PC-9 (cell line): ENCODE data around the gene PCNT. TPM values are rescaled to one million over a fixed set of nuclear protein-coding genes. Genes with fewer than 3 reads are reported as not detected.

ENCODE experiments used
- BruUV-seq: library from RNA; stranded (reverse); fragments of 400-500 nt; replicated peaks from 2 replicates; lab custom pipeline; 2021; lab: Mats Ljungman, UMichigan
- CTCF ChIA-PET: fragments of 300-600 bp; sonication (Branson Sonifier 250); formaldehyde crosslinking; loops from one replicate; lab custom pipeline; 2022; ENCODE audit warnings: antibody characterized with exemption; lab: Charles Lee
- POLR2A ChIA-PET: fragments of 300-600 bp; sonication (Branson Sonifier 250); formaldehyde crosslinking; loops from one replicate; lab custom pipeline; 2022; ENCODE audit warnings: antibody characterized with exemption; ENCODE audit not compliant: unreplicated experiment; lab: Charles Lee
- DNase-seq, 2 experiments: peaks; one replicate each; pipeline versions ENCODE4 v3.0.0 to v3.0.0-alpha.2; 2015 to 2022; ENCODE audit warnings: mixed read lengths in 1 of 2
- H2AFZ ChIP-seq: fragments of 200-600 bp; sonication (generic); 2 replicates; pipeline ENCODE4 v1.8.1; 2017; ENCODE audit warnings: antibody characterized with exemption
- H3F3A ChIP-seq: fragments of 200-600 bp; sonication (generic); 2 replicates; pipeline ENCODE4 v1.8.1; 2017; ENCODE audit warnings: antibody characterized with exemption, mild to moderate bottlenecking, low read depth; ENCODE audit not compliant: insufficient read depth
- H3K27ac ChIP-seq: fragments of 200-600 bp; sonication (generic); 2 replicates; pipeline ENCODE4 v1.6.1; 2016; ENCODE audit warnings: mixed run types
- H3K27me3 ChIP-seq: fragments of 200-600 bp; sonication (generic); 2 replicates; pipeline ENCODE4 v1.6.1; 2016; ENCODE audit warnings: low read depth, mixed run types; ENCODE audit not compliant: insufficient read depth
- H3K36me3 ChIP-seq: fragments of 200-600 bp; sonication (generic); 2 replicates; pipeline ENCODE4 v1.6.1; 2016; ENCODE audit warnings: low read depth, mixed run types
- H3K4me1 ChIP-seq: fragments of 200-600 bp; sonication (generic); replicated peaks from 2 replicates; pipeline ENCODE4 v1.6.1; 2016; ENCODE audit warnings: mixed run types; ENCODE audit not compliant: insufficient read depth
- H3K4me2 ChIP-seq: fragments of 200-600 bp; sonication (generic); 2 replicates; pipeline ENCODE4 v1.6.1; 2017; ENCODE audit warnings: mixed run types
- H3K4me3 ChIP-seq: fragments of 200-600 bp; sonication (generic); 2 replicates; pipeline ENCODE4 v1.6.1; 2016; ENCODE audit warnings: mixed run types
- H3K79me2 ChIP-seq: fragments of 200-600 bp; sonication (generic); 2 replicates; pipeline ENCODE4 v1.6.1; 2017; ENCODE audit warnings: low read depth, mixed run types
- H3K9me2 ChIP-seq: fragments of 200-600 bp; sonication (generic); 2 replicates; pipeline ENCODE4 v1.8.1; 2017; ENCODE audit warnings: mild to moderate bottlenecking; ENCODE audit not compliant: insufficient read depth
- H3K9me3 ChIP-seq: fragments of 200-600 bp; sonication (generic); 2 replicates; pipeline ENCODE4 v1.8.1; 2016; ENCODE audit warnings: low read depth; ENCODE audit not compliant: insufficient read depth
- H4K20me1 ChIP-seq: fragments of 200-600 bp; sonication (generic); 2 replicates; pipeline ENCODE4 v1.8.1; 2017; ENCODE audit not compliant: insufficient read depth
- EZH2 ChIP-seq: fragments of 200-600 bp; sonication (generic); IDR thresholded peaks from 2 replicates; pipeline ENCODE4 v1.8.0; 2017; ENCODE audit warnings: antibody characterized with exemption, low read depth
- intact Hi-C: fragments of 100-400 bp; cut with micrococcal nuclease; formaldehyde crosslinking; loops from one replicate; pipeline ENCODE4 v1.10.0; 2022; ENCODE audit not compliant: unreplicated experiment
- total RNA-seq: library from RNA; stranded (reverse); gene quantifications from 2 replicates; pipeline ENCODE4 v1.2.3, GENCODE V29; 2021
- TF ChIP-seq, protein P1 (sequence below): fragments of 200-600 bp; sonication (generic); conservative IDR thresholded peaks from 2 replicates; pipeline ENCODE4 v1.6.1; 2017; ENCODE audit warnings: mixed run types, antibody characterized with exemption, mild to moderate bottlenecking, moderate library complexity

PCNT gene
- total RNA-seq, 1 experiment from 2014 or later = 33.4 TPM

DNA sequence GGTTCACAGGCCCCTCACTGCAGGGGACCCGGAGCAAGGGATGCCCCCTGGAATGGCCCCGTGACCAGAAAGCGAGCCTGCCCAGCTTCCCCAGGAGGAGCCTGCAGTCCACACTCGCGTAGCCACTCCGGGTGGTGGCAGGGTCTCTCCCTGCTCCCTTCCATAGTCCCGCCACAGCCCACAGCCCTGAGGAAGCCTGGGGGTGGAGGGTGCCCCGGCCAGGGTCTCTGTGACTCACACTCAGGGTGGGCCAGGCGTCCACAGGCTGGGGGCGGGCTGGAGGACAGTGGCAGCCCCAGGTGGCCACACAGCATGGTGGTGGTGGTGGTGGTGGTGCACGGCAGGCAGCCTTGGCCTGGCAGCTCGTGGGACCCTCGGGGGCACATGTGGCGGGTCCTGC, 22.2 kb upstream of the PCNT start:
- Histone ChIP-seq H3K36me3 (no peaks in the 10 kb centered on the region), H3K9me2 (no peaks in the 10 kb centered on the region), H3F3A (no peaks in the 10 kb centered on the region), H4K20me1 (no peaks in the 10 kb centered on the region), H3K4me1 (no peaks in the 10 kb centered on the region), H3K4me3 (no peak overlapping the region), H2AFZ (no peak overlapping the region), H3K27me3 (no peaks in the 10 kb centered on the region), H3K79me2 (no peaks in the 10 kb centered on the region), H3K4me2 (no peak overlapping the region), H3K27ac (no peak overlapping the region), H3K9me3 (no peaks in the 10 kb centered on the region)
- ChIA-PET POLR2A (no interaction called here), CTCF (no interaction called here)
- intact Hi-C loops = no loop called here
- no peak for DNase-seq
- no peak for TF ChIP-seq EZH2
- TF ChIP-seq, protein P1, sequence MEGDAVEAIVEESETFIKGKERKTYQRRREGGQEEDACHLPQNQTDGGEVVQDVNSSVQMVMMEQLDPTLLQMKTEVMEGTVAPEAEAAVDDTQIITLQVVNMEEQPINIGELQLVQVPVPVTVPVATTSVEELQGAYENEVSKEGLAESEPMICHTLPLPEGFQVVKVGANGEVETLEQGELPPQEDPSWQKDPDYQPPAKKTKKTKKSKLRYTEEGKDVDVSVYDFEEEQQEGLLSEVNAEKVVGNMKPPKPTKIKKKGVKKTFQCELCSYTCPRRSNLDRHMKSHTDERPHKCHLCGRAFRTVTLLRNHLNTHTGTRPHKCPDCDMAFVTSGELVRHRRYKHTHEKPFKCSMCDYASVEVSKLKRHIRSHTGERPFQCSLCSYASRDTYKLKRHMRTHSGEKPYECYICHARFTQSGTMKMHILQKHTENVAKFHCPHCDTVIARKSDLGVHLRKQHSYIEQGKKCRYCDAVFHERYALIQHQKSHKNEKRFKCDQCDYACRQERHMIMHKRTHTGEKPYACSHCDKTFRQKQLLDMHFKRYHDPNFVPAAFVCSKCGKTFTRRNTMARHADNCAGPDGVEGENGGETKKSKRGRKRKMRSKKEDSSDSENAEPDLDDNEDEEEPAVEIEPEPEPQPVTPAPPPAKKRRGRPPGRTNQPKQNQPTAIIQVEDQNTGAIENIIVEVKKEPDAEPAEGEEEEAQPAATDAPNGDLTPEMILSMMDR = no peak
- no TSS peak for BruUV-seq

DNA sequence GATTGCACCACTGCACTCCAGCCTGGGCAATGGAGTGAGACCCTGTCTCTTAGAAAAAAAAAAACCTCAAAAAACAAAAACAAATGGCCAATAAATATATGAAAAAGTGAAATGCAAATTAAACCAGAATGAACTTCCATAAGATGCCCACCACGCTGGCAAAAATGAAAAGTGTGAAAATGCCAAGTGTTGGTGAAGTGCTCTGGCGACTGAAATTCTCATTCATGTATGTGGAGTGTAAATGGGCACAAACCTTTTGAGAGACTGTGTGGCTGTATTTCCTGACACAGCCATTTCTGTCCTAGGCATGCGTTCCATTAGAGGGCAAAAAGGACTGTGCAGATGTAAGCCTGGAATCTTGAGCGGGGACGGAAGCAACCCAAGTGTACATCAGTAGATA, 19.5 kb upstream of the PCNT start:
- H3K4me2 ChIP-seq = no peak overlapping the region
- H2AFZ ChIP-seq = no peak overlapping the region
- no TSS peak for BruUV-seq
- no peak overlapping the region for H3K27ac ChIP-seq
- TF ChIP-seq, protein P1 = no peak
- TF ChIP-seq EZH2 = no peak
- no peaks in the 10 kb centered on the region for H4K20me1 ChIP-seq
- H3K79me2 ChIP-seq = no peaks in the 10 kb centered on the region
- ChIA-PET POLR2A (no interaction called here), CTCF (no interaction called here)
- no peaks in the 10 kb centered on the region for H3K9me3 ChIP-seq
- H3K9me2 ChIP-seq = no peaks in the 10 kb centered on the region
- intact Hi-C loops = no loop called here
- H3F3A ChIP-seq = no peaks in the 10 kb centered on the region
- no peak overlapping the region for H3K4me3 ChIP-seq
- no peak for DNase-seq
- H3K36me3 ChIP-seq = no peaks in the 10 kb centered on the region
- H3K4me1 ChIP-seq = no peaks in the 10 kb centered on the region
- no peaks in the 10 kb centered on the region for H3K27me3 ChIP-seq

DNA sequence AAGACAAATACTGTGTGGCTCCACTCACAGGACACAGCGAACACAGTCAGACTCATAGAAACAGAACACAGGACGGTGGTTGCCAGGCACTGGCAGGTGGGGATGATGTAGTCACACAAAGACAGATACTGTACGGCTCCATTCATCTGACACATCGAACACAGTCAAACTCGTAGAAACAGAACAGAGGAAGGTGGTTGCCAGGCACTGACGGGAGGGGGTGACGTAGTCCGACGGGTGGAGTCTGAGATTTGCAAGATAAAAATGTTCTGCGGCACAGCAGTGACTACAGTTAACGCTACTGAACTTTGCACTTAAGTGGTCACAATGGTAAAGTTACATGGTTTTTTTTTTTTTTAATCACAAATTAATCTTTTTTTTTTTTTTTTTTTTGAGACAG, 19.0 kb upstream of the PCNT start:
- no peaks in the 10 kb centered on the region for H3K9me3 ChIP-seq
- no peaks in the 10 kb centered on the region for H3F3A ChIP-seq
- no peaks in the 10 kb centered on the region for H3K4me1 ChIP-seq
- H3K4me3 ChIP-seq = no peak overlapping the region
- no peaks in the 10 kb centered on the region for H4K20me1 ChIP-seq
- DNase-seq = no peak
- H3K27ac ChIP-seq = no peak overlapping the region
- TF ChIP-seq, protein P1 = no peak
- TF ChIP-seq EZH2 = no peak
- POLR2A ChIA-PET = no interaction called here
- no peaks in the 10 kb centered on the region for H3K36me3 ChIP-seq
- H3K79me2 ChIP-seq = no peaks in the 10 kb centered on the region
- no peaks in the 10 kb centered on the region for H3K9me2 ChIP-seq
- H2AFZ ChIP-seq = no peak overlapping the region
- no peak overlapping the region for H3K4me2 ChIP-seq
- no TSS peak for BruUV-seq
- no peaks in the 10 kb centered on the region for H3K27me3 ChIP-seq
- intact Hi-C loops = no loop called here
- CTCF ChIA-PET = no interaction called here
